Forelimb muscle (tissue), 1 donor: ENCODE measurements around the gene SELENOI. TPM values are rescaled to one million over a fixed set of nuclear protein-coding genes. Genes with fewer than 3 reads are reported as not detected.
"Not testable (repeated sequence)": the region's sequence is repeated elsewhere in the genome, so short reads cannot be mapped to it uniquely, and the experiment has no call there.

Experiments used
- DNase-seq: peaks from one replicate; pipeline ENCODE4 v3.0.0-alpha.2; 2013; ENCODE audit warnings: low read depth
- polyA plus RNA-seq: library from polyadenylated mRNA; unstranded; fragments of 120-200 nt; gene quantifications from one replicate; pipeline ENCODE4 v1.2.1, GENCODE V29; 2013; ENCODE audit not compliant: insufficient read length

The SELENOI gene
- polyA plus RNA-seq, 1 donor, result 10.4 TPM

- DNase-seq, result no peak
Observed at GRCh38 chr2:26327291-26328272, 18.4 kb upstream of the SELENOI start.

GRCh38 chr2:26329083-26329482, 16.9 kb upstream of the SELENOI start:
- not testable (repeated sequence) for DNase-seq

GRCh38 chr2:26330114-26330549, 15.8 kb upstream of the SELENOI start:
- DNase-seq, result no peak

- no peak for DNase-seq
Observed at GRCh38 chr2:26330604-26331003, 15.3 kb upstream of the SELENOI start.

- not testable (repeated sequence) for DNase-seq
Observed at GRCh38 chr2:26331321-26331720, 14.6 kb upstream of the SELENOI start.

GRCh38 chr2:26333293-26333692, 12.7 kb upstream of the SELENOI start:
- no peak for DNase-seq

- no peak for DNase-seq
Observed at GRCh38 chr2:26335231-26335630, 10.7 kb upstream of the SELENOI start.

GRCh38 chr2:26336719-26337118, 9.2 kb upstream of the SELENOI start:
- no peak for DNase-seq

- no peak for DNase-seq
Observed at GRCh38 chr2:26337298-26337697, 8.6 kb upstream of the SELENOI start.

- DNase-seq, result no peak
Observed at GRCh38 chr2:26340831-26341230, 5.1 kb upstream of the SELENOI start.

- no peak for DNase-seq
Observed at GRCh38 chr2:26344581-26345282, 1.2 kb upstream of the SELENOI start.

GRCh38 chr2:26345283-26345544, 729 bp upstream of the SELENOI start:
- DNase-seq, result no peak

GRCh38 chr2:26346454-26347053, 611 bp downstream of the SELENOI start, which contains the start of gene ADGRF3:
TSS of gene ADGRF3 (minus strand) at chr2:26346789. CDS start at chr2:26346234, 555 bp downstream.
- no peak for DNase-seq

GRCh38 chr2:26347286-26347865, 1.4 kb downstream of the SELENOI start:
- DNase-seq, result no peak

- DNase-seq, result no peak
Observed at GRCh38 chr2:26349690-26350089, 3.7 kb downstream of the SELENOI start.

GRCh38 chr2:26351375-26352090, 5.6 kb downstream of the SELENOI start:
- no peak for DNase-seq

GRCh38 chr2:26352892-26353291, 6.9 kb downstream of the SELENOI start:
- DNase-seq, result no peak

- DNase-seq, result not testable (repeated sequence)
Observed at GRCh38 chr2:26354469-26354868, 8.5 kb downstream of the SELENOI start.

GRCh38 chr2:26355038-26355995, 9.4 kb downstream of the SELENOI start:
- no peak for DNase-seq

GRCh38 chr2:26356111-26356510, 10.2 kb downstream of the SELENOI start:
- DNase-seq, result no peak
